ENCODE data around the gene ZBTB42.

- TF ChIP-seq POLR2AphosphoS5 (IDR thresholded peaks at IDR 0.05; ENCODE audit: borderline replicate concordance, low read depth, low read length) (no peak), EZH2 (IDR thresholded peaks at IDR 0.05) (no peak)
These were observed 856 bp downstream of the ZBTB42 start for GRCh38 chr14:104801520-104802393.

Data from SK-N-MC (cell line).